Gastroesophageal sphincter (tissue), 4 donors: ENCODE results near the gene TMEM214. TPM values are rescaled to one million over a fixed set of nuclear protein-coding genes. Genes with fewer than 3 reads are reported as not detected.

Source experiments
- ATAC-seq: fragments of 150-250 bp; one replicate; pipeline ENCODE4 v1.9.1; 2016; ENCODE audit warnings: mild to moderate bottlenecking, moderate library complexity
- H3K27ac ChIP-seq, 4 donors: fragments of 200-600 bp; sonication (generic) in 3 of 4; 1 replicate in 3 of 4; 2 replicates in 1 of 4; pipeline ENCODE4 v1.5.1; 2016 to 2019
- H3K27me3 ChIP-seq: fragments of 200-600 bp; sonication (generic); one replicate; pipeline ENCODE4 v1.5.1; 2019
- H3K36me3 ChIP-seq, 2 donors: fragments of 200-600 bp; sonication (generic); one replicate each; pipeline ENCODE4 v1.5.1; 2019; ENCODE audit warnings: control low read depth in 1 of 2
- H3K4me1 ChIP-seq, 3 donors: fragments of 200-600 bp; sonication (generic); 1 replicate in 2 of 3; 2 replicates in 1 of 3; pipeline ENCODE4 v1.5.1; 2016 to 2019; ENCODE audit warnings: control low read depth in 2 of 3
- H3K4me3 ChIP-seq, 2 donors: fragments of 200-600 bp; sonication (generic); one replicate each; pipeline ENCODE4 v1.5.1; 2019; ENCODE audit warnings: mild to moderate bottlenecking in 1 of 2, moderate library complexity in 1 of 2
- H3K9me3 ChIP-seq, 3 donors: fragments of 200-600 bp; sonication (generic); one replicate each; pipeline ENCODE4 v1.5.1; 2017 to 2019; ENCODE audit warnings: control low read depth in 2 of 3
- EP300 ChIP-seq: sonication (generic); formaldehyde crosslinking; IDR thresholded peaks from one replicate; pipeline ENCODE4 v1.6.1; 2017; ENCODE audit warnings: antibody characterized with exemption, mild to moderate bottlenecking
- POLR2A ChIP-seq, 2 donors: fragments of 450-650 bp; IDR thresholded peaks; one replicate each; pipeline ENCODE4 v1.6.1; 2017; ENCODE audit warnings: antibody characterized with exemption in 2 of 2, mild to moderate bottlenecking in 2 of 2, moderate library complexity in 1 of 2
- POLR2AphosphoS5 ChIP-seq: sonication (generic); formaldehyde crosslinking; IDR thresholded peaks from one replicate; pipeline ENCODE4 v1.6.1; 2017; ENCODE audit warnings: antibody characterized with exemption
- WGBS, 2 donors: methylation state at CpG; one replicate each; pipeline ENCODE4 v1.1.5; 2018; ENCODE audit warnings: low coverage in 1 of 2; 5-methylcytosine and 5-hydroxymethylcytosine counted together
- total RNA-seq, 4 donors: library from RNA; depleted of rRNA; stranded (reverse); fragments of >200 nt; gene quantifications; one replicate each; pipeline ENCODE4 v1.1.0, GENCODE V29; 2016
- TF ChIP-seq, protein P1 (sequence below), 4 experiments: fragments of 200-600 bp in 2 of 4; fragments of 450-650 bp in 2 of 4; sonication (generic) in 1 of 4; IDR thresholded peaks; one replicate each; pipeline ENCODE4 v1.5.1; 2017 to 2019; ENCODE audit warnings: antibody characterized with exemption in 4 of 4, mild to moderate bottlenecking in 2 of 4, moderate library complexity in 2 of 4

The TMEM214 gene
- total RNA-seq, 4 donors from 2014 or later = 16.7 to 39.4 (median 30.3) TPM

DNA sequence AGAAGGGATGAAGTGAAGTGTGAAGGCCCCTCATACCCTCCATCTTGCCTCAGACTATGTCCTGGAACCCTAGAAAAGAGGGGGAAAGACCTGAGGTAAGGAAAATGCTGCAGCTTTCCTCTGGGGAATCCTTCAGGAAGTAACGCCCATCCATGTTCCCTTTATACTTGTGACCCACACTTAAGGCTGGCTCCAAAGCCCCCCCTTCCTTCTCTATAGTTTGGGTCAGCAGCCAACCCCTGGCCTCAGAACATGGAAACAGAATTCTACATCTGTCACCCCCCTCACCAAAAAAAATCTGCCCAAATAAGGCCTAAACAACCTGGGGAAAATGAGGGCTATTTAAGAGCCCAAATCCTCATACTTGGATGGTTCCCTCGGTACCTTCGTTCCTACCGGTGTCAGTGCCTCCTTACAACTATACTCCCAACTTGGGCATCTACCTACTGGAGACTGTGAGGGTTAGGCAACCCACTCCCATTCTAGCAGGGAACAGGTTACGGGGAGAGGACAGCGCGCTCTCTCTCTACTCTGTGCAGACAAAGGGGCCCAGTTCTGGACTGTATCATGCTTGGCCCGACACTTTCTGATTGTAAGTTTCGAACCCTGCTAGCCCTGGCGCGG lies 38.0 kb downstream of the TMEM214 start:
- Histone ChIP-seq H3K36me3 (peaks cover 0 to 43% of the 10 kb centered on the region in 2 donors), H3K4me1 (peaks cover 5 to 81% (median 36%) of the 10 kb centered on the region in 3 donors), H3K4me3 (peak overlapping the region; percentile 71 to 82), H3K9me3 (no peaks in the 10 kb centered on the region), H3K27ac (peak overlapping the region; percentile 74 to 98 (median 97)), H3K27me3 (no peaks in the 10 kb centered on the region)
- ATAC-seq = no peak
- 0 to 6% methylated on average over 1 to 5 of the region's 11 CpGs for WGBS, 2 donors
- no peak for TF ChIP-seq POLR2A (IDR thresholded peaks at IDR 0.05)
- TF ChIP-seq, protein P1, sequence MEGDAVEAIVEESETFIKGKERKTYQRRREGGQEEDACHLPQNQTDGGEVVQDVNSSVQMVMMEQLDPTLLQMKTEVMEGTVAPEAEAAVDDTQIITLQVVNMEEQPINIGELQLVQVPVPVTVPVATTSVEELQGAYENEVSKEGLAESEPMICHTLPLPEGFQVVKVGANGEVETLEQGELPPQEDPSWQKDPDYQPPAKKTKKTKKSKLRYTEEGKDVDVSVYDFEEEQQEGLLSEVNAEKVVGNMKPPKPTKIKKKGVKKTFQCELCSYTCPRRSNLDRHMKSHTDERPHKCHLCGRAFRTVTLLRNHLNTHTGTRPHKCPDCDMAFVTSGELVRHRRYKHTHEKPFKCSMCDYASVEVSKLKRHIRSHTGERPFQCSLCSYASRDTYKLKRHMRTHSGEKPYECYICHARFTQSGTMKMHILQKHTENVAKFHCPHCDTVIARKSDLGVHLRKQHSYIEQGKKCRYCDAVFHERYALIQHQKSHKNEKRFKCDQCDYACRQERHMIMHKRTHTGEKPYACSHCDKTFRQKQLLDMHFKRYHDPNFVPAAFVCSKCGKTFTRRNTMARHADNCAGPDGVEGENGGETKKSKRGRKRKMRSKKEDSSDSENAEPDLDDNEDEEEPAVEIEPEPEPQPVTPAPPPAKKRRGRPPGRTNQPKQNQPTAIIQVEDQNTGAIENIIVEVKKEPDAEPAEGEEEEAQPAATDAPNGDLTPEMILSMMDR (IDR thresholded peaks at IDR 0.05) = no peak
- no peak for TF ChIP-seq POLR2AphosphoS5
- no peak for TF ChIP-seq EP300

DNA sequence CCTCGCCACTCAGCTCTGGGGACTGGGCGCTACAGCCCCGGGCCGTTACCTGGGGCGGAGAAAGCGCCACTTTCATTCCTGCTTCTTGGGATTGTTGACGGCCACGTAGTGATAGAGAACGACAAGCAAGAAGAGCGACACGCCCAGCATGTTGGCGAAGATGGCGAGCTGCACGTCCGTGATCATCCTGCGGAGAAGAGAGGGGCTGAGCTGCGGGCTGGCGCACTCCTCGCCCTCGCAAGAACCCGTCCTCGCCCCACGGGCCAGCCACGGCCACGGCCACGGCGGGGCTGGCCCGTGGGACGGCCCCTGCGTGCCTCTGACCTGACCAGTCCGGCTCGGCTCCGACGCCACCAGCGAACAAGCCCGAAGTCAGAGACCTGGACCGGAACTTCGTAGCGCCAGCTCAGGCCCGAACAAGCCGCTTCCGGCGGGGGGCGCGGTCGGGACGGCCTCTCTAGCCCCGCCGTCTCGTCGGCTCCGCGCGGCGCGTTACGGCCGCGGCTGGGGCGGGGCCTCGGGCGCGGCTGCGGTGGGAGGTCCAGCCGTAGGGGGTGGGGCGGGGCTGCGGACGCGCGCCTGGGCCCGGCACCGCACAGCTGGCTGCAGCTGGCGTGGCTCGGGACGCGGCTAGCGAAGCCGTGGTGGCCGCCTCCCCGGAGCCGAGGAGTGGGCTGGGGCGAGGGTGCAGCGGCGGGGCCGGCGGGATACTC lies 38.7 kb downstream of the TMEM214 start, which contains the start of gene OST4:
OST4 (minus strand) TSS at position 378 of the 713 bp plus-strand sequence.
- WGBS, 2 donors = no CpG with 5 or more reads among the region's 86 CpGs
- Histone ChIP-seq H3K4me3 (peak within 1 kb of the TSS; percentile 71 to 82), H3K27ac (peak within 1 kb of the TSS; percentile 88 to 98 (median 97)), H3K36me3 (peaks cover 0 to 38% of the 10 kb centered on the region in 2 donors), H3K4me1 (peaks cover 5 to 88% (median 36%) of the 10 kb centered on the region in 3 donors), H3K27me3 (no peaks in the 10 kb centered on the region), H3K9me3 (no peaks in the 10 kb centered on the region)
- peak; percentile 96 for ATAC-seq
- TF ChIP-seq, protein P1 (IDR thresholded peaks at IDR 0.05) = peak in 3 of 4 experiments; percentile 16 to 24 (median 23)
- TF ChIP-seq EP300 (no peak), POLR2AphosphoS5 (peak; percentile 87), POLR2A (IDR thresholded peaks at IDR 0.05) (peak; percentile 76)

DNA sequence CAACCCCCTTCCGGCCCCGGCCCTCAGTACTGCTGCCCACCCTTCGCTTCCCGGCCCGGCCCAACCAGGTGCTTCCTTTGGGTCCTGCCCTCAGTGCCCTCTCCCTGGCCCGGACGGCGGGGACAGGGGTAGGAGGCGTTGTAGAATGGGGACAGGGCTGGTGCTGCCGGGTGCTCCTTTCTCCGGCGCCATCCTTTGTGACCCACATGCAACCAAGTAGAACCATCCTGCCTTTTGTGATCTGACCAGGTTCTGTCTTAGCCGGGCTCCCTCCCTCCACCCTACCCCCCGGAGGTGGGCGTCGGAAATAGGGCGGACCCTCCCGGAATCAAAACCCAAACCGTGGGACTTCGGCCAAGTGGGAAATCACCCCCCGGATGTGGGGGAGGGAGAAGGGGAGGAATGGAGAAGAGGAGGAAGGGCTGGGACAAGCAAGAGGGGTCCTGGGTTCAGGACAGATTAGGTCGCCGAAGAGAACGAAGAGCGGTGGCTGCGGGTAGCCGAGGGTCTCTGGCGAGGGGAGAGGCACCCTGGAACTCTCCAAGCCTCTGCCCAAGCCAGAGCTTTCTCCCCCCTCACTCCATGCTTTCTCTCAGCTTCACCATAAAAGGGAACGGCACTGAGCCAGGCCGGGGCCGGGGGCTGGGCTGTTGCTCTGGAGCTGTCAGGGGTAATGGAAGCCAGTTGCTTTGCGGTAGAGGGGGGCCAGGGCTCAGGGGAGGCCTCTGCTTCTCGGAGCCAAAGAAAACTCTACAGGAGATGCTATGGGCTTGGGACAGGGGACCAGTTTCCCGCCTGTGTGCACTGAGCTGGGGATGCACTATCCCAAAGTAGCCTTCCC lies 39.4 kb downstream of the TMEM214 start:
- Histone ChIP-seq H3K4me1 (peaks cover 5 to 93% (median 36%) of the 10 kb centered on the region in 3 donors), H3K4me3 (peak overlapping the region; percentile 71 to 82), H3K9me3 (no peaks in the 10 kb centered on the region), H3K27ac (peak overlapping the region; percentile 88 to 98 (median 97)), H3K36me3 (peaks cover 0 to 30% of the 10 kb centered on the region in 2 donors), H3K27me3 (no peaks in the 10 kb centered on the region)
- WGBS, 2 donors = 2 to 5% methylated on average over 3 to 12 of the region's 34 CpGs
- ATAC-seq = peak; percentile 63
- TF ChIP-seq EP300 = peak; percentile 17
- TF ChIP-seq, protein P1 (IDR thresholded peaks at IDR 0.05) = no peak
- peak; percentile 85 for TF ChIP-seq POLR2AphosphoS5

DNA sequence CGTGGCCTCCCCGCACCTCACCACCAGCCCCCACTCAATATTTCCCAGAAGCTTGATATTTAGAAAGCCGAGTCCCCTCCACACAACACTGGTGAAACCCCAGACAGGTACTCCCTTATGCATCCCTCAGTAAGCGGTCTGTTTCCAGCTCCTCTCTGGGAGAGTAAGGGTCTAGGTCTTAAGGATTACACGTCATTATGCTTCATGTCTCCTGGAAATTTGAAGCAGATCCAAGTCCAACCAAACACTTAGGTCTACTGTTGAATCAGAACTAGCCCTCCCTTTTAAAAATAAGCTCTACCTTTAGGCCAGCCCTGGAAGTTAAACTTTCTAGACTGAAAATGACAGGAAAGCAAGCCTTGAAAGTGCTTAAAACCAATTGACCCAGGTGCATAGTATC lies 40.2 kb downstream of the TMEM214 start:
- H3K4me1 ChIP-seq = peaks cover 5 to 93% (median 40%) of the 10 kb centered on the region in 3 donors
- peaks cover 0 to 24% of the 10 kb centered on the region in 2 donors for H3K36me3 ChIP-seq
- H3K27me3 ChIP-seq = no peaks in the 10 kb centered on the region
- ATAC-seq = no peak
- H3K27ac ChIP-seq = peak overlapping the region; percentile 88 to 98 (median 97)
- H3K9me3 ChIP-seq = no peaks in the 10 kb centered on the region
- peak overlapping the region in 1 of 2 donors; percentile 82 for H3K4me3 ChIP-seq
- 27 to 31% methylated on average over 2 to 5 of the region's 5 CpGs for WGBS, 2 donors
- TF ChIP-seq, protein P1 (IDR thresholded peaks at IDR 0.05) = no peak
- TF ChIP-seq POLR2A (IDR thresholded peaks at IDR 0.05) (no peak), EP300 (no peak), POLR2AphosphoS5 (no peak)
